AG09319 (cell line): ENCODE data around the gene SLC35F5.
"Not testable (repeated sequence)": the region's sequence is repeated elsewhere in the genome, so short reads cannot be mapped to it uniquely, and the experiment has no call there.

Source experiments
- DNase-seq: peaks from one replicate; pipeline ENCODE4 v3.0.0-alpha.2; 2010; ENCODE audit warnings: low read depth; ENCODE audit errors: extremely low read depth
- CTCF ChIP-seq: IDR thresholded peaks from 2 replicates; pipeline ENCODE4 v1.5.1; 2011; ENCODE audit warnings: low read depth, mild to moderate bottlenecking, inconsistent platforms, low read length, moderate library complexity

SLC35F5 gene

GRCh38 chr2:113694438-113694837 is 62.0 kb downstream of the SLC35F5 start:
- no peak for TF ChIP-seq CTCF
- DNase-seq = no peak

GRCh38 chr2:113692698-113693428 is 63.6 kb downstream of the SLC35F5 start:
- no peak for DNase-seq

DNA sequence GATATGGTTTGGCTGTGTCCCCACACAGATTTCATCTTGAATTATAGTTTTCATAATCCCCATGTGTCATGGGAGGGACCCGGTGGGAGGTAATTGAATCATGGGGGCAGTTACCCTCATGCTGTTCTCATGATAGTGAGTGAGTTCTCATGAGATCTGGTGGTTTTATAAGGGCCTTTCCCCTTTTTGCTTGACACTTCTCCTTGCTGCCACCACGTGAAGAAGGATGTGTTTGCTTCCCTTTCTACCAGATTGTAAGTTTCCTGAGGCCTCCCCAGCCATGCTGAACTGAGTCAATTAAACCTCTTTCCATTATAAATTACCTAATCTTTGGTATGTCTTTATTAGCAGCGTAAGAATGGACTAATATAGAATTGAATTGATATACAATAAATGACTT is 65.6 kb downstream of the SLC35F5 start:
- DNase-seq = not testable (repeated sequence)

More at GRCh38 chr2:113692698-113693428, 63.6 kb downstream of the SLC35F5 start:
- no peak for TF ChIP-seq CTCF

- no peak for DNase-seq
- no peak for TF ChIP-seq CTCF
Measured at GRCh38 chr2:113686537-113686936, 69.9 kb downstream of the SLC35F5 start.

DNA sequence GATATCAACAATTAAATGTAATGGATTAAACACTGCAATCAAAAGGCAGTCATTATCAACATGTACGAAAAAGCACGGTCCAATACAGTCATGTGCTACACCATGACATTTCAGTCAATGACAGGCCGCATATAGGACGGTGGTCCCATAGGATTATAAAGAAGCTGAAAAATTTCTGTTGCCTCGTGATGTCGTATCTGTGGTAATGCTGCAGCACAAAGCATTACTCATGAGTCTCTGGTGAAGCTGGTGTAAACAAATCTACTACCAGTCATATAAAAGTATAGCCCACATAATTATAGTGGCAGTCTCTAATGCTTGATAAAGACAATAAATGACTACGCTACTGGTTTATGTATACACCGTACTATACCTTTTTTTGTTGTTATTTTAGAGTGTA is 71.0 kb downstream of the SLC35F5 start:
- no peak for DNase-seq
- no peak for TF ChIP-seq CTCF

- no peak for DNase-seq
- TF ChIP-seq CTCF = no peak
Measured at GRCh38 chr2:113679457-113679856, 77.0 kb downstream of the SLC35F5 start.

DNA sequence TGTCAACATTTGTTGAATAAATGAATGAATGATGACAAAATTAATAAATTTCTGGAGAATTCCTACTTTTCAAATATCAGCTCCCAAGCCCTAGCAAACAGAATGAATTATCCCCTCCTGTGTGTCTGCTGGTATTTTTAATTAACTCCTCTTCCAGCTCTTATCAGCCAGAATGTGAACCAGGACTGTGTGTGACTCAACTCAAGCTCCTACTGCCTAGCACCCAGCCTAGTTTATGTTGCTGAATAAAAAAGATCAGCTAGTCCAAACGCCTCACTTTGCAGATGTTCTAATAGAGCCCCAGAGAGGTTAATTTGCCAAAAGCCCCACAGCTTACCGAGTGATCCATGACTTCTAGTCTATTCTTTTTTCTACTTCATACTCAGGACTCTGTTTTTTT is 79.1 kb downstream of the SLC35F5 start:
- DNase-seq = no peak

More for the DNA sequence above, 79.1 kb downstream of the SLC35F5 start:
- no peak for TF ChIP-seq CTCF
